ENCODE data around the gene EFEMP2.
A peak's percentile ranks its signal among the peaks of the same experiment; 100 is the strongest.

The EFEMP2 gene

GRCh38 chr11:65868076-65868667 lies 4.4 kb downstream of the EFEMP2 start:
- TF ChIP-seq, protein P1, sequence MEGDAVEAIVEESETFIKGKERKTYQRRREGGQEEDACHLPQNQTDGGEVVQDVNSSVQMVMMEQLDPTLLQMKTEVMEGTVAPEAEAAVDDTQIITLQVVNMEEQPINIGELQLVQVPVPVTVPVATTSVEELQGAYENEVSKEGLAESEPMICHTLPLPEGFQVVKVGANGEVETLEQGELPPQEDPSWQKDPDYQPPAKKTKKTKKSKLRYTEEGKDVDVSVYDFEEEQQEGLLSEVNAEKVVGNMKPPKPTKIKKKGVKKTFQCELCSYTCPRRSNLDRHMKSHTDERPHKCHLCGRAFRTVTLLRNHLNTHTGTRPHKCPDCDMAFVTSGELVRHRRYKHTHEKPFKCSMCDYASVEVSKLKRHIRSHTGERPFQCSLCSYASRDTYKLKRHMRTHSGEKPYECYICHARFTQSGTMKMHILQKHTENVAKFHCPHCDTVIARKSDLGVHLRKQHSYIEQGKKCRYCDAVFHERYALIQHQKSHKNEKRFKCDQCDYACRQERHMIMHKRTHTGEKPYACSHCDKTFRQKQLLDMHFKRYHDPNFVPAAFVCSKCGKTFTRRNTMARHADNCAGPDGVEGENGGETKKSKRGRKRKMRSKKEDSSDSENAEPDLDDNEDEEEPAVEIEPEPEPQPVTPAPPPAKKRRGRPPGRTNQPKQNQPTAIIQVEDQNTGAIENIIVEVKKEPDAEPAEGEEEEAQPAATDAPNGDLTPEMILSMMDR (conservative IDR thresholded peaks at IDR 0.05; ENCODE audit: low read depth, low read length), result no peak
- DNase-seq (ENCODE audit: low read depth), result no peak
- no peak overlapping the region for H3K4me3 ChIP-seq (ENCODE audit: low read depth, low read length)

DNA sequence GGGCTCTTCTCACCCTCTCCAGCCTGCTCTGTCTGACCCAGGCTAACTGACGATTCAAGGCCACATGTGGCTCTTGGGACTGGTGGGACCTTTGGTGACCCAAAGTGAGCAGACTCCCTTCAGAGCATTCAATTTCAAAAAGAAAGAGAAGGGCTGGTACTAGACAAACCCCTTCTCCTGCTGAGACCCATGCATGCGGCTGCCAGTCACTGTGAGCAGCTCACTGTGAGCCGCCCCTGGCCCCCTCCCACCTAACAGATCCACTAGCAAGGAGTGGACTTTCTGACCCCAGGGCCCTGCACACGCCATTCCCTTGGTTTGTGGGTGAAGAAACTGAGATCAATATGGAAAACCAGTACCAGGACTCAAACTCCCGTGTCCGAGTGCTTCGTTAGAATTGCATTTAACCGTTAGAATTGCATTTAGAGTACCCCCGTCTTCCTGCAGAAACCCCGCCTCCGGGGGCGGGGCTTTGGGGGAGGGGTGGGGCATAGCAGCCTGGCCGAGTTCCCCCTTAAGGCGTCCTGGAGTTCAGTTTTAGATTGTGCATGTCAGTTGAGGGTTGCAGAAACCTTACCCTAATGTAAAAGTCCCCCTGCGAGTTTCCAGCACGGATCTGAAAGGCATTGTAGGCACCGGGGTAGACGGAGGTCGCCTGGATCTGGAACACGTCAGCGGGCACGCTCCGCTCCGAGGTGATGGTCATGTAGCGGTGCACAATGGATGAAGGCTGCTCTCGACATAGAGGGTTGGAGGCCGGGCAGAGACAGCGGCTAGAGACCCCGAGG lies 5.1 kb downstream of the EFEMP2 start:
- TF ChIP-seq, protein P1 (conservative IDR thresholded peaks at IDR 0.05; ENCODE audit: low read depth, low read length), result no peak

GRCh38 chr11:65866509-65867283 lies 5.9 kb downstream of the EFEMP2 start:
- H3K4me3 ChIP-seq (ENCODE audit: low read depth, low read length), result no peak overlapping the region
- TF ChIP-seq, protein P1 (conservative IDR thresholded peaks at IDR 0.05; ENCODE audit: low read depth, low read length), result no peak
- DNase-seq (ENCODE audit: low read depth), result no peak

More for the DNA sequence above, 5.1 kb downstream of the EFEMP2 start:
- no peak overlapping the region for H3K4me3 ChIP-seq (ENCODE audit: low read depth, low read length)
- DNase-seq (ENCODE audit: low read depth), result peak; percentile 17

GRCh38 chr11:65865550-65866172 lies 6.9 kb downstream of the EFEMP2 start:
- TF ChIP-seq, protein P1 (conservative IDR thresholded peaks at IDR 0.05; ENCODE audit: low read depth, low read length), result no peak

GRCh38 chr11:65864706-65865471 lies 7.7 kb downstream of the EFEMP2 start:
- no peak for DNase-seq (ENCODE audit: low read depth)
- TF ChIP-seq, protein P1 (conservative IDR thresholded peaks at IDR 0.05; ENCODE audit: low read depth, low read length), result no peak
- H3K4me3 ChIP-seq (ENCODE audit: low read depth, low read length), result no peak overlapping the region

More at GRCh38 chr11:65865550-65866172, 6.9 kb downstream of the EFEMP2 start:
- DNase-seq (ENCODE audit: low read depth), result peak; percentile 5
- no peak overlapping the region for H3K4me3 ChIP-seq (ENCODE audit: low read depth, low read length)

Measured in choroid plexus epithelial cell (primary cell).